Skeletal muscle cell (primary cell): ENCODE data around the gene REG3G.

Experiments
- DNase-seq: peaks from one replicate; pipeline ENCODE4 v3.0.0-alpha.2; 2010; ENCODE audit warnings: low read depth
- H3K4me3 ChIP-seq: 2 replicates; pipeline ENCODE4 v1.5.1; 2011; ENCODE audit warnings: low read depth, mild to moderate bottlenecking, control low read depth, low read length, moderate library complexity

REG3G gene

GRCh38 chr2:79025421-79025820, at the start of gene REG3G:
REG3G (plus strand) TSS chr2:79025702; CDS start chr2:79026094, 392 bp downstream.
- H3K4me3 ChIP-seq: no peak within 1 kb of the TSS
- no peak for DNase-seq

DNA sequence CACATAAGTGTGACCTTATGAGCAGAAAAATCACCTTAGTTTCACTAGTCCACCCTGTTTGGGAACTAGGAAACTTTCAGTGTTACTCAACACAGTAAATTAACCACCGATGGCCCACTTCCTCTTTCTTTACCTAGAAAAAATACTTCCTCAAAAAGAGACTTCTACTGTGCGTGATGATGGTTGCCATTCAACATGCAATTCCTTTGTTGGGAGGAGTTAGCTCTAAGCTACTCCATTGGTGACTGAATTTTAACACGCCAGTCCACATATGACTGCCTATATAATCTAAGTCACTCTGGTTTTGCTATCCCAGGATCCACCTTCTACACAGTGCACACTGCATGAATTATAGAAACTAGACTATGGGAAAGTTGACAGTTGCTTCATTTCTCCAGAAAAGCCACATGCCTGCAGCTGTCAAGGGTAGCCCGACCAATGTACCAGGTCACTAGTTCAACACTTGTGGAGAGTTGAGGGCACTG, 47.8 kb upstream of the REG3G start:
- DNase-seq: no peak
- H3K4me3 ChIP-seq: no peak overlapping the region

- H3K4me3 ChIP-seq: no peak overlapping the region
- no peak for DNase-seq
Observed at GRCh38 chr2:78978340-78978739, 47.2 kb upstream of the REG3G start.

DNA sequence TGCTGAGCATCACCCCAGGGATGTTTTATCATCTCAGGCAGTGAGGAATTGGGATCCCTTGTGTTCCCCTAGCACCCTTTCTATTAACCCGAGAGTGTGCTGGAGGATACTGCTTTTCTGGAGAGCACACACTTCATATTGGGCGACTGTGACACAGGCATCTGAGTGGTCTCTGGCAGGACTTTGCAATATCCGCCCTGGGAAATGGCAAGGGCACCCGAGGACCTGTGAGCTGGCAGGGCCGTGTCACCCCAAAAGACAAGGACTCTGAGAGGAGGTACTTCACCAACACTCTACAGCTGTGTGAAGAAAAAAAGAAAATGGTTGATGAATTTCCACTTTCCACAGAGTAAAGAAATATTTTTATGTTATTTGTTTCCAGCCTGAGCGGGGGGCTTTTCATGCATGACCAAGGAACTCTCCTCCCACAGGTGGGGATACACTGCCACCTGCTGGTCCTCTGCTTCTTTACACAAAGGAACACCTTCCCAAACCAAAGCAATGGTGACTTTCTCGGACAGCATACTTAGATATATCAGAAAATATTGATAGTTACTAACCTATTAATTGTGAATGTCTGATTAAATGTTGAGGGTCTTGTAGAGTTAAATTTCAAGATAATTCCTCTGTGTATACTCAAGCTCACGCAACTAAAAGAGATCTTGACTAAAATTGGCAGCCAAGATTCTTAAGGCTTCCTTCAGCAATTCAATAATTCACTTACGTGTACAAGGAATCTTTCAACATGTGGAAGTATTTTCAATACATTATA, 45.9 kb upstream of the REG3G start:
- DNase-seq: no peak
- no peak overlapping the region for H3K4me3 ChIP-seq

DNA sequence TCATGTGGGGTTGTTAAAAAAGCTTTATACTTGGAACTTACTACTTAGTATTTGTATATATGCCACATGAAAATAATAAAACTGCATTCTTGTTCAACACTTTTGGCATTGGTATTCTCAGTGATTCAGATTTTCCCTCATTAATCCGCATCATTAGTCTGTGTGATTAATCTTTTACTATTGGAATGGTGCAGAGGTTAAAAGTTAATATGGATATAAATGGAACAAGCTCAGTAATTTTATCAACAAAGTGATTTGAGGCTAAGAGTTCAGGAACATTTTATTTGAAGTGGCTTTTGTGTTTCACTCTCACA, 45.4 kb upstream of the REG3G start:
- no peak overlapping the region for H3K4me3 ChIP-seq
- no peak for DNase-seq

DNA sequence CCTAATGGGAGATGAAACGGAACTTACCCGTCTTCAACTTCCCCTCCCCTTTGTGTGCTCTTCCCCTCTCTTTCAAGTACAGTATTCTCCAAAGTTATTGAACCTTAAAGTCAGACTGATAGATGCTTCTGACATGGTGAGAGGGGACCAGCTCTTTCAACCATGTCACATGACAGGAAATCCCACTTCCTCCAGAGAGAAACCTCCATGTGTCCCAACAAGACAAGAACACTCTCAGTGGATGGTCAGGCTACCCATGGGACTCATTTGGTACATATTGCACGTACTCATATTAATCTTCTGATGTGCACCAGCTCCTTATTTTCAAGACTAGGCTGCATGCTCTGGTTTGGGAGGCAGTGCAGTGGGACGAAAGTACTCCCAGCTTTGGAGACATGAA, 44.6 kb upstream of the REG3G start:
- H3K4me3 ChIP-seq: no peak overlapping the region
- no peak for DNase-seq

DNA sequence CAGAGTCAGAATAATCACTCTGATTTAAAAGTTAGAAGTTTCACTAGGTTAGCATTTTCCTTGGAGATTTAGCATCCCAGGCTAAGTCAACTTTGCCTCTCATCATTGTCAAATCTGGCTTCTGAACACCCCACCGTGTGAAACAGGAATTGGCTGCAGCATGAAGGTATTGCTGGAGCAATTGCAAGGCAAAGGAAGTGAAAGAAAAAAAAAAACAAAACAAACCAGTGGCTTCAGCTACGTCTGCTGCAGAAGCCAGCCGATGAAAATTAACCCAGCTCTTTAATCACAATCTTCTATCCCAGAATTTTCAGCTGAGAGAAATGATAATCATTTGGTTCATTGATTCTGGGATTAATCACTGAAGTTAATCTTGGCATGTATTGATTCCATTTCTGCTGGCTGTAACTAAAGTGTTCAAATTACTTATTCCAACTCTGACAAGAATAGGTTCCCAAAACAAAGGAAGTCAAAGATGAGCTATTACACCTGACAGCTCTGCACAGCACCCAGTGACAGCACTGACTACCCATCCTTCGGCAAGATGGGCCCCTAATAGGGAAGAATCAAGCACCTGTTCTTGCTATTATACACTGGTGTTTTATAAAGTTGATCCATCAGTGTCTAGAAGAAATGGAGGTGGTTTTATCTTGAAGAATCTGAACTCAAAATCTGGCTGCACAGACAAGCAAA, 42.7 kb upstream of the REG3G start:
- DNase-seq: no peak
- H3K4me3 ChIP-seq: no peak overlapping the region

GRCh38 chr2:78984386-78984785, 41.1 kb upstream of the REG3G start:
- H3K4me3 ChIP-seq: no peak overlapping the region
- DNase-seq: no peak

DNA sequence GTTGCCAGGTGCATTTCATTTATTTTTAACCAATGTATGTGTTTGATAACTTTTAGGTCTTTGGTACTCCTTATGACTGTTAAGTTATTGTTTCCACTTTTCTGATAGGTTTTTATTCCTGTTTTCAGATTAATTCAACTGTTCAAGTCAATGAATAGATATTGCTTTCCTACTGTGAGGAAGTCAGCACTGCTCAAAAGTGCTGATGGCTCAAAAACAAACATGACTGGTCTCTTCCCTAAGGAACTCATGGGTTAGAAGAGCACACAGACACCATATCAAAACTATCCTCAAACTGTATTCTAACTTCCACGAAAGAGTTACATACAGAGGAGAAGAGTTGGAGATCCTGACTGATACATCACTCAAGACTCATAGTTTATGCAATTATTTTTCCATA, 39.9 kb upstream of the REG3G start:
- DNase-seq: no peak

GRCh38 chr2:78989051-78989450, 36.5 kb upstream of the REG3G start:
- no peak for DNase-seq

More for the DNA sequence above, 39.9 kb upstream of the REG3G start:
- H3K4me3 ChIP-seq: no peak overlapping the region

GRCh38 chr2:78992451-78992806, 33.1 kb upstream of the REG3G start:
- H3K4me3 ChIP-seq: no peak overlapping the region
- no peak for DNase-seq

More at GRCh38 chr2:78989051-78989450, 36.5 kb upstream of the REG3G start:
- no peak overlapping the region for H3K4me3 ChIP-seq

GRCh38 chr2:78992807-78993517, 32.5 kb upstream of the REG3G start:
- no peak overlapping the region for H3K4me3 ChIP-seq
- DNase-seq: no peak

GRCh38 chr2:78993518-78994148, 31.9 kb upstream of the REG3G start:
- no peak overlapping the region for H3K4me3 ChIP-seq
- DNase-seq: no peak

GRCh38 chr2:78994789-78995188, 30.7 kb upstream of the REG3G start:
- H3K4me3 ChIP-seq: no peak overlapping the region

DNA sequence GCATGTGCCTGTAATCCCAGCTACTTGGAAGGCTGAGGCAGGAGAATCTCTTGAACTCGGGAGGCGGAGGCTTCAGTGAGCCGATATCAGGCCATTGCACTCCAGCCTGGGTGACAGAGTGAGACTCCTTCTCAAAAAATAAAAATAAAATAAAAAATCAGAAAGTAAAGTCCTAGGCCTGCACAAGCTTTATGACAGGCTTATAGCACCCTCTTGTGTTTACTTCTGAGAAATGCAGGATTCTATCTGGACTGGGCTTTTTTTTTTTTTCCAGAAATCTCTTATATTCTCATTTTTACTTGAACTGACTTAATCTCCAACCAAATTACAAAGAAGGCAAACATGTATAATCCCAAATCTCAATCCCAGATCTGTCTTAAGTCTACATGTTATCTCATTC, 26.1 kb upstream of the REG3G start:
- no peak for DNase-seq

More at GRCh38 chr2:78994789-78995188, 30.7 kb upstream of the REG3G start:
- no peak for DNase-seq

DNA sequence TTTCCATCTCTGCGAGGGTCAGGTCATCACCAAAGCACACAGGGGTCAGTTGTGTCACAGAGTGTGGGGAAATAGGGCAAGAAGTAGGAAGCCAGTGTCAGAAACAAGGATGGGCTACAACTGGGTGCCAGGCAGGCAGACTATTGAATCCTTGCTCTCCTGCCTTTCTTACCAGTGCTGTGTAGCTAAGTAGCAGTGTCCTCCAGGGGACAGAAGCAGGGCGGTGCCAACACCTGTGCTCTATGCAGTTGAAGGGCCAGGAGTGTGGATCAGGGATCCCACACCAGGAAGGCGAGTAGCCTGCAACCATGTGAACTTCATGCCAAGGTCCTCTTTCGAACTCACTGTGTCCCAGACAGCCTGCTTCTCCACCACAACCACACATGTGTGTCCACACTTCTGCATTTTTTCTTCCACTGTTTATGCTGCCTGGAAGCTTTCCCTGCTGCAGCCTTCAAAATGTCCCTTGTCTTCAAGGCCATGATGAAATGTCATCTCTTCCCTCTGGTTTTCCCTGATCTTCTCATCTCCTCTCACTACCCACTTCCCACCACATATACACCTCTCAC, 25.4 kb upstream of the REG3G start:
- no peak for DNase-seq
- no peak overlapping the region for H3K4me3 ChIP-seq

More for the DNA sequence above, 26.1 kb upstream of the REG3G start:
- no peak overlapping the region for H3K4me3 ChIP-seq

GRCh38 chr2:79001285-79001684, 24.2 kb upstream of the REG3G start:
- no peak for DNase-seq
- no peak overlapping the region for H3K4me3 ChIP-seq

DNA sequence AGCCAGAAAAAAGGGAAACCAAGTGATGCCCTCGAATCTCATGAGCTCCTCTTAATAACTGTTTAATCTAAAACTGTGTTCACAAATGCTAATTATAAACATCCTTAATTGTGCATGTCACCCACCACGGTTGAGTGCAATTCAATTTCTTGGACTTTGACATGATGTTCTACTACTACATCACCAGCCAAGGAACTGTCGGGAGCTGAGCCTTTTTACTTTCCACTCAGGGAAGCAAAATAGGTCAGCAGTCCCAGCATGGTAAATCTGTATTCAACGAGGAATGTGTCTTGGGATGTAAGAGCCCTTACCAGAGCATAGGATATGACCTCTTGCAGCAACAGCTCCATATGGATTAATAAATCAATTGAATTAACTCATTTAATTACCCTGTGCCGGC, 20.8 kb upstream of the REG3G start:
- no peak overlapping the region for H3K4me3 ChIP-seq
- no peak for DNase-seq

GRCh38 chr2:79005216-79005615, 20.3 kb upstream of the REG3G start:
- H3K4me3 ChIP-seq: no peak overlapping the region

DNA sequence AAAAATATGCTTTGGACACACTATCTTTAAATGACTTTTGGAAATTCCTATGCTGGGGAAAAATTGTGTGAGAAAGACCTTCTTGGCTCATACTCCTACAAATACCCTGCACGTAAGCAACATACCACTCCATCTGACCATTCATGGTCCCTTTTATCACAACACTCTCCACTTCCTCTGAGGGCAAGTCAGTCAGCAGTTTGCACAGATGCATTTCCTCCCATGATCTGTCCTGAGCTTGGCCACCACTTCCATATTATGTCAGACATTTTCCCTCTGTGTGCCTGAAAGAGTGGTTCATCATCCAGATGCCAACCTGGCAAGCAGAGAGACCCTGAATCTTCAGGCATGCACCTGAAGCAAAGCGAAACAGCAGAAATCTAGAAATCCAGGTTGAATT, 16.1 kb upstream of the REG3G start:
- DNase-seq: no peak
- H3K4me3 ChIP-seq: no peak overlapping the region

More at GRCh38 chr2:79005216-79005615, 20.3 kb upstream of the REG3G start:
- no peak for DNase-seq
